Stomach (tissue), 9 donors: Measurements from ENCODE around the gene C17orf67. TPM values are rescaled to one million over a fixed set of nuclear protein-coding genes. Genes with fewer than 3 reads are reported as not detected.
A peak's percentile ranks its signal among the peaks of the same experiment; 100 is the strongest.

Experiments used
- DNase-seq, 2 donors: peaks; one replicate each; pipeline versions ENCODE4 v3.0.0 to v3.0.0-alpha.2; 2013 to 2019
- H3K27ac ChIP-seq, 5 donors: fragments of 200-600 bp in 4 of 5; sonication (generic) in 4 of 5; one replicate each; pipeline ENCODE4 v1.5.1; 2013 to 2019; ENCODE audit warnings: mild to moderate bottlenecking in 1 of 5, moderate library complexity in 1 of 5
- H3K27me3 ChIP-seq, 3 donors: fragments of 200-600 bp; sonication (generic); one replicate each; pipeline ENCODE4 v1.5.1; 2017 to 2019; ENCODE audit warnings: mixed run types in 1 of 3
- H3K36me3 ChIP-seq, 4 donors: fragments of 200-600 bp; sonication (generic); 1 replicate in 3 of 4; 2 replicates in 1 of 4; pipeline ENCODE4 v1.5.1; 2016 to 2019
- H3K4me1 ChIP-seq, 4 donors: fragments of 200-600 bp; sonication (generic); one replicate each; pipeline ENCODE4 v1.5.1; 2016 to 2019
- H3K4me3 ChIP-seq, 4 donors: fragments of 200-600 bp; sonication (generic) in 3 of 4; one replicate each; pipeline ENCODE4 v1.5.1; 2016 to 2019; ENCODE audit warnings: mild to moderate bottlenecking in 1 of 4
- H3K9me3 ChIP-seq, 4 donors: fragments of 200-600 bp; sonication (generic); one replicate each; pipeline ENCODE4 v1.5.1; 2016 to 2019
- CTCF ChIP-seq, 7 experiments: fragments of 450-650 bp in 4 of 7; fragments of 200-600 bp in 3 of 7; sonication (generic) in 3 of 7; IDR thresholded peaks; one replicate each; pipeline ENCODE4 v1.5.1; 2016 to 2019; ENCODE audit warnings: antibody characterized with exemption in 7 of 7, control low read depth in 2 of 7, mild to moderate bottlenecking in 1 of 7
- EP300 ChIP-seq: sonication (generic); formaldehyde crosslinking; IDR thresholded peaks from one replicate; pipeline ENCODE4 v1.6.1; 2017; ENCODE audit warnings: antibody characterized with exemption
- POLR2A ChIP-seq, 4 donors: fragments of 450-650 bp; IDR thresholded peaks; one replicate each; pipeline ENCODE4 v1.6.1; 2016; ENCODE audit warnings: antibody characterized with exemption in 4 of 4, control low read depth in 2 of 4, mild to moderate bottlenecking in 1 of 4, moderate library complexity in 1 of 4
- POLR2AphosphoS5 ChIP-seq, 3 donors: sonication (generic); formaldehyde crosslinking; IDR thresholded peaks; one replicate each; pipeline ENCODE4 v1.6.1; 2016; ENCODE audit warnings: antibody characterized with exemption in 3 of 3
- WGBS, 5 donors: extraction: QIAGEN DNeasy Blood & Tissue Kit in 3 of 5; methylation state at CpG; one replicate each; pipeline versions ENCODE4 v1.1.5 to v1.1.7; 2013 to 2018; 5-methylcytosine and 5-hydroxymethylcytosine counted together
- intact Hi-C: fragments of 100-400 bp; cut with DNase I; formaldehyde crosslinking; loops from one replicate; pipeline ENCODE4 v1.15.1; 2023; ENCODE audit warnings: low total_unique reads
- polyA plus RNA-seq, 3 donors: library from polyadenylated mRNA; stranded (reverse); fragments of 200-250 nt; gene quantifications; one replicate each; pipeline ENCODE4 v1.2.3, GENCODE V29; 2013
- total RNA-seq, 5 donors: library from RNA; depleted of rRNA; stranded (reverse); fragments of >200 nt; gene quantifications; one replicate each; pipeline versions ENCODE4 v1.1.0 to v1.2.3, GENCODE V29; 2014 to 2016
- donor health status: healthy with polysubstance abuse.
- donor health status: Bipolar disorder and iron deficiency.
- donor health status: healthy.

C17orf67 gene
- total and polyA plus RNA-seq, 8 donors, result 0.72 to 4.6 (median 1.5) TPM; not detected in 2

- H3K36me3 ChIP-seq, result peaks cover 1 to 20% (median 10%) of the 10 kb centered on the region in 4 donors
- H3K27me3 ChIP-seq, result no peaks in the 10 kb centered on the region
- intact Hi-C loops, result no loop called here
- peaks cover 0 to 11% (median 4%) of the 10 kb centered on the region in 4 donors for H3K4me1 ChIP-seq
- H3K27ac ChIP-seq, result peak overlapping the region in 2 of 5 donors; percentile 3 to 29
- no peaks in the 10 kb centered on the region for H3K9me3 ChIP-seq
- no peak overlapping the region for H3K4me3 ChIP-seq
- peak in 1 of 2 donors; percentile 12 for DNase-seq
- 17 to 34% (median 21%) methylated on average over 2 of the region's 2 CpGs for WGBS, 5 donors
- TF ChIP-seq POLR2AphosphoS5 (IDR thresholded peaks at IDR 0.05) (peak in 1 of 3 donors; percentile 21), CTCF (IDR thresholded peaks at IDR 0.05) (no peak)
Observed at GRCh38 chr17:56867948-56868376, 34.2 kb upstream of the C17orf67 start.

GRCh38 chr17:56866496-56866895 lies 32.8 kb upstream of the C17orf67 start:
- WGBS, 5 donors, result 43 to 71% (median 48%) methylated on average over 3 of the region's 3 CpGs
- no peaks in the 10 kb centered on the region for H3K27me3 ChIP-seq
- no peak for TF ChIP-seq EP300
- peaks cover 10 to 34% (median 24%) of the 10 kb centered on the region in 4 donors for H3K36me3 ChIP-seq
- H3K9me3 ChIP-seq, result no peaks in the 10 kb centered on the region
- intact Hi-C loops, result no loop called here
- peak in 1 of 2 donors; percentile 25 for DNase-seq
- H3K4me1 ChIP-seq, result peaks cover 0 to 11% (median 4%) of the 10 kb centered on the region in 4 donors
- no peak overlapping the region for H3K4me3 ChIP-seq
- no peak overlapping the region for H3K27ac ChIP-seq

- no peak for DNase-seq
- intact Hi-C loops, result no loop called here
- no peak for TF ChIP-seq POLR2A (IDR thresholded peaks at IDR 0.05)
- no peak for TF ChIP-seq CTCF (IDR thresholded peaks at IDR 0.05)
- TF ChIP-seq EP300, result no peak
- no peak for TF ChIP-seq POLR2AphosphoS5 (IDR thresholded peaks at IDR 0.05)
- Histone ChIP-seq H3K27ac (no peak overlapping the region), H3K4me1 (peaks cover 0 to 11% (median 4%) of the 10 kb centered on the region in 4 donors), H3K36me3 (peaks cover 10 to 39% (median 29%) of the 10 kb centered on the region in 4 donors), H3K4me3 (no peak overlapping the region), H3K27me3 (no peaks in the 10 kb centered on the region), H3K9me3 (no peaks in the 10 kb centered on the region)
- 93 to 99% (median 96%) methylated on average over 5 of the region's 5 CpGs for WGBS, 5 donors
Observed at GRCh38 chr17:56866076-56866475, 32.4 kb upstream of the C17orf67 start.

GRCh38 chr17:56863974-56864373 lies 30.3 kb upstream of the C17orf67 start:
- no peaks in the 10 kb centered on the region for H3K27me3 ChIP-seq
- no peaks in the 10 kb centered on the region for H3K9me3 ChIP-seq
- H3K36me3 ChIP-seq, result peaks cover 16 to 59% (median 50%) of the 10 kb centered on the region in 4 donors
- H3K27ac ChIP-seq, result no peak overlapping the region
- H3K4me1 ChIP-seq, result peaks cover 0 to 11% (median 4%) of the 10 kb centered on the region in 4 donors
- no peak for DNase-seq
- 67 to 80% (median 77%) methylated on average over 3 of the region's 3 CpGs for WGBS, 5 donors
- intact Hi-C loops, result no loop called here
- TF ChIP-seq POLR2A (IDR thresholded peaks at IDR 0.05) (no peak), POLR2AphosphoS5 (IDR thresholded peaks at IDR 0.05) (no peak), EP300 (no peak), CTCF (IDR thresholded peaks at IDR 0.05) (no peak)
- H3K4me3 ChIP-seq, result no peak overlapping the region

GRCh38 chr17:56861899-56862298 lies 28.2 kb upstream of the C17orf67 start:
- Histone ChIP-seq H3K9me3 (no peaks in the 10 kb centered on the region), H3K36me3 (peaks cover 16 to 79% (median 68%) of the 10 kb centered on the region in 4 donors), H3K27ac (no peak overlapping the region), H3K27me3 (no peaks in the 10 kb centered on the region), H3K4me1 (no peaks in the 10 kb centered on the region), H3K4me3 (no peak overlapping the region)
- intact Hi-C loops, result no loop called here
- no peak for DNase-seq
- TF ChIP-seq POLR2A (IDR thresholded peaks at IDR 0.05) (no peak), POLR2AphosphoS5 (IDR thresholded peaks at IDR 0.05) (no peak), EP300 (no peak), CTCF (IDR thresholded peaks at IDR 0.05) (no peak)
- WGBS, 5 donors, result 89 to 96% (median 93%) methylated on average over 3 of the region's 3 CpGs
